IPS-NIHi11 (cell line): ENCODE results near the gene NKX2-4.

ENCODE experiments used
- DNase-seq: peaks from one replicate; pipeline ENCODE4 v3.0.0; 2012; ENCODE audit warnings: mixed read lengths, low spot score

Gene NKX2-4

GRCh38 chr20:21360705-21361104, 36.6 kb downstream of the NKX2-4 start:
- DNase-seq, result no peak

- no peak for DNase-seq
Observed at GRCh38 chr20:21358737-21359136, 38.6 kb downstream of the NKX2-4 start.

GRCh38 chr20:21357844-21358243, 39.5 kb downstream of the NKX2-4 start:
- no peak for DNase-seq

GRCh38 chr20:21356386-21356785, 40.9 kb downstream of the NKX2-4 start:
- DNase-seq, result no peak

DNA sequence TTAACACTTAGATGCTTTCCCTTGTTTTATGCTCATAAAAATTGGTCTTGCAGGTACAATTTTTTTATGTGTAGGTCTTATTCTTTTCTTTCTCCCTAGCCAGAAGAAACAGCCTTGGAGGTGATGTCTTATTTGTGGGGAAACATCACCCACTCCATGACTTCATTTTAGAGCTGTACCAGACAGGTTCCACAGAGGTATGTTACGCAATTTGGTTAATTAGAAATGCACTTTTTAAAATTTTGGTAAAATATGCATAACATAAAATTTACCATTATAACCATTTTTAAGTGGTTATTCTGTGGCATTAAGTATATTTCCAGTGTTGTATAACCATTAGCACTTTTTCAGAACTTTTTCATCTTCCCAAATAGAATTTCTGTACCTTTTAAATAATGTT, 41.3 kb downstream of the NKX2-4 start:
- no peak for DNase-seq

GRCh38 chr20:21353236-21353635, 44.1 kb downstream of the NKX2-4 start:
- DNase-seq, result no peak

DNA sequence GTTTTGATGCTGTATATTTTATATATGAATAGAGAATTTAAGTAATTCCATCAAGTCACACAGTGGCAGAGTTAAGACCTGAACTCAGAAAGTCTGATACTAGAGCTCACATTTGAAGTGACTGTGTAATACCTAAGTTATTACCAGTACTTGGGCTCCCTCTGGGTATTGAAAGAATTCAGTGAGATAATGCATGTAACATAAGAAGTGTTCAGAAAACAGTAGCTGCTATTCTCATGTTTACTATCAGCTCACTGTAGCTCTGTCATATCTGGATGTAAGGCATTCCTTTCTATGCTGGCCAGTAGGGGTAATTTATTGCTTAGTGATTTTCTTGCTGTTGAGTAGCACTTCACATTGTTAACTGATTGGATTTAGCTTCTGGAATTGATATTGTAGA, 44.6 kb downstream of the NKX2-4 start:
- DNase-seq, result no peak
